ENCODE data around the gene TMEM38B. TPM values are rescaled to one million over a fixed set of nuclear protein-coding genes. Genes with fewer than 3 reads are reported as not detected.
"Not testable (repeated sequence)": the region's sequence is repeated elsewhere in the genome, so short reads cannot be mapped to it uniquely, and the experiment has no call there.

Gene TMEM38B
- total RNA-seq, 1 donor from 2014 or later, result 6.6 TPM

DNA sequence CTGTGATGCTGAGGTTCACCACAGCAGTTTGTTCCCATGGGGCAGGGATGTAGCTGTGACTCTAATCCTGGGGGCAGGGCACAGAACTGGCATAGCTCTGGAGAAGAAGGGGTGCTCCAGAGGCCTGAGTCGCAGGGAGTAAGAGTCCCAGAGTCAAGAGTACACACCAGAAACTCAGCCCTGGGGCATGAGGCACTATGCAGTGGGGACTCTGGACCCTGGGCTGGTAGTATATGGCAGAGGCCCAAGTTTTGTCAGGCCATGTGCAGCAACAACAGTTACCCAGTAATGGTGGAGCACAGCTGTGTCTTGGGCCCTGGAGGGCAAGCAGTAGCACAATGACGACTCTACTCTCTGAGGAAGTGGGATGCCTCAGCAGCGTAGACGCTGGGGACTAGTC is 42.9 kb downstream of the TMEM38B start:
- no peak for DNase-seq (ENCODE audit: low read depth)
- TF ChIP-seq, protein P1, sequence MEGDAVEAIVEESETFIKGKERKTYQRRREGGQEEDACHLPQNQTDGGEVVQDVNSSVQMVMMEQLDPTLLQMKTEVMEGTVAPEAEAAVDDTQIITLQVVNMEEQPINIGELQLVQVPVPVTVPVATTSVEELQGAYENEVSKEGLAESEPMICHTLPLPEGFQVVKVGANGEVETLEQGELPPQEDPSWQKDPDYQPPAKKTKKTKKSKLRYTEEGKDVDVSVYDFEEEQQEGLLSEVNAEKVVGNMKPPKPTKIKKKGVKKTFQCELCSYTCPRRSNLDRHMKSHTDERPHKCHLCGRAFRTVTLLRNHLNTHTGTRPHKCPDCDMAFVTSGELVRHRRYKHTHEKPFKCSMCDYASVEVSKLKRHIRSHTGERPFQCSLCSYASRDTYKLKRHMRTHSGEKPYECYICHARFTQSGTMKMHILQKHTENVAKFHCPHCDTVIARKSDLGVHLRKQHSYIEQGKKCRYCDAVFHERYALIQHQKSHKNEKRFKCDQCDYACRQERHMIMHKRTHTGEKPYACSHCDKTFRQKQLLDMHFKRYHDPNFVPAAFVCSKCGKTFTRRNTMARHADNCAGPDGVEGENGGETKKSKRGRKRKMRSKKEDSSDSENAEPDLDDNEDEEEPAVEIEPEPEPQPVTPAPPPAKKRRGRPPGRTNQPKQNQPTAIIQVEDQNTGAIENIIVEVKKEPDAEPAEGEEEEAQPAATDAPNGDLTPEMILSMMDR (conservative IDR thresholded peaks at IDR 0.05; ENCODE audit: low read depth, low read length), result no peak
- no peak overlapping the region for H3K4me3 ChIP-seq (ENCODE audit: low read depth, low read length)

DNA sequence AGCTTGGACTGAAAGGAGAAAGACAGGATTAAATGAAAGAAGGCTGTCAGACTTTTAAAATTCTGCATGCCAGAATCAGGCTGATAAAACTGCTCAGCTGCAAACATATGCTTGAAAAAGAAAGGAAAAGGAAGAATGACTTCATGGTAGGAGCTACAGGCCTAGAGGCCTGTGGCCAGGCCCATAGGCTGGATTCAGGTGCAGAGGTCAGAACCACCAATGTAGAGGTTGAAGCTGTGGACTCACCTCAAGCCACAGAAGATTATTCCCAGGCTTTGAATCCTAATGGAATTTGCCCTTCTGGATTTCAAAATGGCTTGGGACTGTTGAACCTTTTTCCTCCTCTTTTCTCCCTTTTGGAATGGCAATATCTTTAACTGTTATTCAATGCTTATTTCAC is 47.7 kb downstream of the TMEM38B start:
- TF ChIP-seq, protein P1 (conservative IDR thresholded peaks at IDR 0.05; ENCODE audit: low read depth, low read length), result no peak
- no peak overlapping the region for H3K4me3 ChIP-seq (ENCODE audit: low read depth, low read length)
- no peak for DNase-seq (ENCODE audit: low read depth)

DNA sequence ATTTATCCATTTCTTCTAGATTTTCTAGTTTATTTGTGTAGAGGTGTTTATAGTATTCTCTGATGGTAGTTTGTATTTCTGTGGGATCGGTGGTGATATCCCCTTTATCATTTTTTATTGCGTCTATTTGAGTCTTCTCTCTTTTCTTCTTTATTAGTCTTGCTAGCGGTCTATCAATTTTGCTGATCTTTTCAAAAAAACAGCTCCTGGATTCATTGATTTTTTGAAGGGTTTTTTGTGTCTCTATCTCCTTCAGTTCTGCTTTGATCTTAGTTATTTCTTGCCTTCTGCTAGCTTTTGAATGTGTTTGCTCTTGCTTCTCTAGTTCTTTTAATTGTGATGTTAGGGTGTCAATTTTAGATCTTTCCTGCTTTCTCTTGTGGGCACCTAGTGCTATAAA is 53.0 kb downstream of the TMEM38B start:
- not testable (repeated sequence) for H3K4me3 ChIP-seq (ENCODE audit: low read depth, low read length); DNase-seq (ENCODE audit: low read depth)

DNA sequence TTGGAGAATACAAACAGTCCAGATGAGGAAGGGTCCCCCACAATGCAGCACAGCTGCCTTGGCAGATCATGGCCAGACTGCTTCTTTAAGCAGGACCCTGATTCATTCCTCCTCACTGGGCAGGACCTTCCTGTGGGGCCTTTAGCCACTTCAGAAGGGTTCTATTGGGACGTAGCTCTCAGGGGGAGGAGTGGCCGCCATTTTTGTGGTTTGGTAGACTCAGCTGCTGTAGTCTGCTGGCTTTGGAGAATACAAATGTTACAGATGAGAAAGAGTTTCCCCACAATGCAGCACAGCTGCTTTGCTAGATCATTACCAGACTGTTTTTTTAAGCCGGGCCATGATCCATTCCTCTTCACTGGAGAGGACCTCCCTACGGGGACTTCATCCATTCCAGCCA is 57.4 kb downstream of the TMEM38B start:
- no peak for DNase-seq (ENCODE audit: low read depth)
- no peak overlapping the region for H3K4me3 ChIP-seq (ENCODE audit: low read depth, low read length)
- TF ChIP-seq, protein P1 (conservative IDR thresholded peaks at IDR 0.05; ENCODE audit: low read depth, low read length), result no peak

DNA sequence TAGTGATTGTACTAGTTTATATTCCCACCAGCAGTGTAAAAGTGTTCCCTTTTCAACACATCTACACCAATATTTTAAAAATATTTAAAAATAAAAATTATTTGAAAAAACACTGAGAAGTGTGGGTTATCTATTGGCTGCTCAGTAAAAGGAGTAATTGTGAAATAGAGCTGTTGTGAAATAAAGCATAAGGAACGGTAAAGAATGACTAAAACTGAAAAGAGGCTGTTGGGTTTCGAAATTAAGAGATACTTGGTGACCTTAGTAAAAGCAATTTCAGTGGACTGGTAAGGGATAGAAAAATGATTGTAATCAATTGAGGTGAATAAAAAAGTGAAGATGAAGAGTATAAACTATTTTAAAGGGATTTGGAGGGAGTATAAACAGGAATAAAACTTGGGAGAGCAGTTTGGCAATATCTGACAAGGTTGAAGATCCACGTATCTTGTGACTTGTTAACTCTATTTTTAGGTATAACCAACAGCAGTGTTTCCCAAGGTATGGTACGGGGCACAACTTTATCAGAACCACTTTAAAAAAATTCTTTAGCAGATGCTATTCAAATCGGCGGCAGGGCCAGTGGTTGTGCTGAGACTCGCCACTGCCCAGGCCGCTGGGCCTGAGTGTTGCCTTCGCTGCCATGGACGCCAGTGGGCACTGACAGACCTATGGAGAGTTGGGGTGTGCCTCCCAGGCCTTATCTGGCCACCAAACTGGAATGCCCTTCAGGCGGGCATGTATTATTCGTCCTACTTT is 63.3 kb downstream of the TMEM38B start:
- H3K4me3 ChIP-seq (ENCODE audit: low read depth, low read length), result no peak overlapping the region
- TF ChIP-seq, protein P1 (conservative IDR thresholded peaks at IDR 0.05; ENCODE audit: low read depth, low read length), result no peak
- DNase-seq (ENCODE audit: low read depth), result no peak

DNA sequence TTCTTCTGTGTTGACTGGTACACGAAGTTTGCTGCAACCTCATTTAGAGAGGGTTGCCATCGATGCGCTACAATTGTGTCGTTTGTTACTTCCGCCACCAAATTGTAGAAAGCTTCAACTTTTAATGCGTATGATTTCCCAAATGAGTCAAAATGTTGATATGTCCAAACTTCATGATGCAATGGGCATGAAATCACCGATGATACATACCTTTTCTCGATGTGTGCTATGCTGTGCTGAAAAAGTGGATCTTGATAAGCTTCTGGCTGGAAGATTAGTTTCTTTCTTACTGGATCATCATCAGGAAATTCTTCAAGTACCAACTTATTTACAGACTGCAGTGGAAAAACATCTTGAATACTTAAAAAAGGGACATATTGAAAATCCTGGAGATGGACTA is 65.7 kb downstream of the TMEM38B start:
- TF ChIP-seq, protein P1 (conservative IDR thresholded peaks at IDR 0.05; ENCODE audit: low read depth, low read length), result no peak
- DNase-seq (ENCODE audit: low read depth), result no peak
- no peak overlapping the region for H3K4me3 ChIP-seq (ENCODE audit: low read depth, low read length)

DNA sequence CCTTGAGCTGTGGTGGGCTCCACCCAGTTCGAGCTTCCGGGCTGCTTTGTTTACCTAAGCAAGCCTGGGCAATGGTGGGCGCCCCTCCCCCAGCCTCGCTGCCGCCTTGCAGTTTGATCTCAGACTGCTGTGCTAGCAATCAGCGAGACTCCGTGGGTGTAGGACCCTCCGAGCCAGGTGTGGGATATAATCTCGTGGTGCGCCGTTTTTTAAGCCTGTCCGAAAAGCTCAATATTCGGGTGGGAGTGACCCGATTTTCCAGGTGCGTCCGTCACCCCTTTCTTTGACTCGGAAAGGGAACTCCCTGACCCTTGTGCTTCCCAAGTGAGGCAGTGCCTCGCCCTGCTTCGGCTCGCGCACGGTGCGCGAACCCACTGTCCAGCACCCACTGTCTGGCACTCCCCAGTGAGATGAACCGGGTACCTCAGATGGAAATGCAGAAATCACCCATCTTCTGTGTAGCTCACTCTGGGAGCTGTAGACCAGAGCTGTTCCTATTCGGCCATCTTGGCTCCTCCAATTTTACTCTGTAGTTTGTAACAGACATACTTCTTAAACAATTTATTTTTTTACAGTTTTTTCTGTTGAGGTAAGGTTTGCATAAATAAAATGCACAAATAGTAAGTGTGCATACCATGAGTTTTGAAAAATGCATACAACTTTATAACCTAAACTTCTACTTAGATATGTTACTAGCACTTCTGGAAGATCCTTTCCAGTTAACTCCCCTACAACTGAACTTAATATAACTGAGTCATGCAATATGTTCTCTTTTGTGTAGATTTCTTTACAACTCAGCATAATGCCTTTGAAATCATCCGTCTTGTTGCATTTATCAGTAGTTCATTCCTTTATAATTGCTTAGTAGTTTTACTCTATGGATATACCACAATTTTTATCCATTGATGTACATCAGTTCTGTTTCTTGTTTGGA is 88.5 kb downstream of the TMEM38B start:
- DNase-seq (ENCODE audit: low read depth); H3K4me3 ChIP-seq (ENCODE audit: low read depth, low read length): not testable (repeated sequence)

DNA sequence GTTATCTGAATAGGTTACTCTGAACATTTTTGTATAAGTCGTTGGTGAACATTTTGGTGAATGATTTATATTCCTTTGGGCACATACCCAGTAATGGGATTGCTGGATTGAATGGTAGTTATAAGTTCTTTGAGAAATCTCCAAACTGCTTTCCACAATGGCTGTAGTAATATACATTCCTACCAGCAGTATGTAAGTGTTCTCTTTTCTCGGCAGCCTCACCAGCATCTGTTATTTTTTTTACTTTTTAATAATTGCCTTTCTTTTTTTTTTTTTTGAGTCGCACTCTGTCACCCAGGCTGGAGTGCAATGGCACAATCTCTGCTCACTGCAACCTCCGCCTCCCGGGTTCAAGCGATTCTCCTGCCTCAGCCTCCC is 89.1 kb downstream of the TMEM38B start:
- not testable (repeated sequence) for DNase-seq (ENCODE audit: low read depth); H3K4me3 ChIP-seq (ENCODE audit: low read depth, low read length)

DNA sequence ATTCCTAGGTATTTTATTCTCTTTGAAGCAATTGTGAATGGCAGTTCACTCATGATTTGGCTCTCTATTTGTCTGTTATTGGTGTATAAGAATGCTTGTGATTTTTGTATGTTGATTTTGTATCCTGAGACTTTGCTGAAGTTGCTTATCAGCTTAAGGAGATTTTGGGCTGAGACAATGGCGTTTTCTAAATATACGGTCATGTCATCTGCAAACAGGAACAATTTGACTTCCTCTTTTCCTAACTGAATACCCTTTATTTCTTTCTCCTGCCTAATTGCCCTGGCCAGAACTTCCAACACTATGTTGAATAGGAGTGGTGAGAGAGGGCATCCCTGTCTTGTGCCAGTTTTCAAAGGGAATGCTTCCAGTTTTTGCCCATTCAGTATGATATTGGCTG is 92.5 kb downstream of the TMEM38B start:
- H3K4me3 ChIP-seq (ENCODE audit: low read depth, low read length); DNase-seq (ENCODE audit: low read depth): not testable (repeated sequence)

Data from epithelial cell of proximal tubule (primary cell).